BLaER1 (cell line): ENCODE data around the gene RBBP8NL.

Experiments
- H3K27ac ChIP-seq: shearing (Covaris generic); formaldehyde crosslinking; 2 replicates; pipeline ENCODE4 v1.8.1; 2022
- H3K27me3 ChIP-seq: shearing (Covaris generic); formaldehyde crosslinking; 2 replicates; pipeline ENCODE4 v1.8.1; 2022
- H3K36me3 ChIP-seq: shearing (Covaris generic); formaldehyde crosslinking; 2 replicates; pipeline ENCODE4 v1.8.1; 2022
- H3K4me1 ChIP-seq: shearing (Covaris generic); formaldehyde crosslinking; 2 replicates; pipeline ENCODE4 v1.8.1; 2022
- H3K4me2 ChIP-seq: shearing (Covaris generic); formaldehyde crosslinking; 2 replicates; pipeline ENCODE4 v1.8.1; 2022
- H3K4me3 ChIP-seq: shearing (Covaris generic); formaldehyde crosslinking; 2 replicates; pipeline ENCODE4 v1.8.1; 2022
- H3K9ac ChIP-seq: shearing (Covaris generic); formaldehyde crosslinking; 2 replicates; pipeline ENCODE4 v1.8.1; 2022
- H3K9me3 ChIP-seq: shearing (Covaris generic); formaldehyde crosslinking; 2 replicates; pipeline ENCODE4 v1.8.1; 2022
- H4K20me1 ChIP-seq: shearing (Covaris generic); formaldehyde crosslinking; 2 replicates; pipeline ENCODE4 v1.8.1; 2022
- Cebpa-rat ChIP-seq: shearing (Covaris generic); IDR thresholded peaks from 2 replicates; pipeline ENCODE4 v1.8.1; 2022

RBBP8NL gene

GRCh38 chr20:62361799-62362589 lies 65.3 kb downstream of the RBBP8NL start:
- Histone ChIP-seq H3K4me2 (peak overlapping the region; percentile 99), H3K9me3 (no peaks in the 10 kb centered on the region), H4K20me1 (peaks cover 87% of the 10 kb centered on the region), H3K4me1 (peaks cover 88% of the 10 kb centered on the region), H3K36me3 (peaks cover 13% of the 10 kb centered on the region; the same call in 1 of the 2 replicates), H3K4me3 (no peak overlapping the region), H3K27ac (no peak overlapping the region), H3K27me3 (peaks cover 37% of the 10 kb centered on the region), H3K9ac (no peak overlapping the region)
- no peak for TF ChIP-seq Cebpa-rat

GRCh38 chr20:62360854-62361798 lies 66.2 kb downstream of the RBBP8NL start:
- H3K4me3 ChIP-seq = no peak overlapping the region
- H3K4me2 ChIP-seq = no peak overlapping the region
- no peak for TF ChIP-seq Cebpa-rat
- H3K9me3 ChIP-seq = no peaks in the 10 kb centered on the region
- peaks cover 89% of the 10 kb centered on the region for H3K4me1 ChIP-seq
- peaks cover 13% of the 10 kb centered on the region; the same call in 1 of the 2 replicates for H3K36me3 ChIP-seq
- H3K27me3 ChIP-seq = peaks cover 28% of the 10 kb centered on the region
- peaks cover 91% of the 10 kb centered on the region for H4K20me1 ChIP-seq
- peak overlapping the region; percentile 18; the same call in 1 of the 2 replicates for H3K27ac ChIP-seq
- H3K9ac ChIP-seq = no peak overlapping the region
